Measurements from ENCODE around the gene TSHZ3.

Gene TSHZ3

GRCh38 chr19:31260171-31260933 lies 88.9 kb downstream of the TSHZ3 start:
- DNase-seq: no peak

- DNase-seq: no peak
Observed at GRCh38 chr19:31258211-31259052, 90.8 kb downstream of the TSHZ3 start.

GRCh38 chr19:31257426-31258130 lies 91.7 kb downstream of the TSHZ3 start:
- DNase-seq: no peak

GRCh38 chr19:31257025-31257424 lies 92.2 kb downstream of the TSHZ3 start:
- no peak for DNase-seq

GRCh38 chr19:31256593-31256960 lies 92.7 kb downstream of the TSHZ3 start:
- no peak for DNase-seq

GRCh38 chr19:31255831-31256592 lies 93.2 kb downstream of the TSHZ3 start:
- DNase-seq: no peak

GRCh38 chr19:31255174-31255799 lies 93.9 kb downstream of the TSHZ3 start:
- DNase-seq: no peak

GRCh38 chr19:31254611-31255010 lies 94.6 kb downstream of the TSHZ3 start:
- DNase-seq: no peak

GRCh38 chr19:31254180-31254551 lies 95.1 kb downstream of the TSHZ3 start:
- DNase-seq: no peak

- DNase-seq: no peak
Observed at GRCh38 chr19:31253526-31254179, 95.6 kb downstream of the TSHZ3 start.

- DNase-seq: no peak
Observed at GRCh38 chr19:31252441-31252840, 96.8 kb downstream of the TSHZ3 start.

GRCh38 chr19:31249217-31249616 lies 100.0 kb downstream of the TSHZ3 start:
- no peak for DNase-seq

GRCh38 chr19:31235806-31236205 lies 113.4 kb downstream of the TSHZ3 start:
- no peak for DNase-seq

- DNase-seq: no peak
Observed at GRCh38 chr19:31233295-31233800, 115.9 kb downstream of the TSHZ3 start.

GRCh38 chr19:31232871-31233270 lies 116.4 kb downstream of the TSHZ3 start:
- DNase-seq: no peak

GRCh38 chr19:31232180-31232579 lies 117.1 kb downstream of the TSHZ3 start:
- no peak for DNase-seq

GRCh38 chr19:31231237-31231636 lies 118.0 kb downstream of the TSHZ3 start:
- DNase-seq: no peak

- DNase-seq: no peak
Observed at GRCh38 chr19:31226151-31226935, 122.9 kb downstream of the TSHZ3 start.
